Measurements from ENCODE around the gene SLC6A9.
A peak's percentile ranks its signal among the peaks of the same experiment; 100 is the strongest.

SLC6A9 gene

GRCh38 chr1:43947061-43947873 is 84.0 kb downstream of the SLC6A9 start:
- intact Hi-C loops (cut with micrococcal nuclease), result loop anchor here (2.0 to 10.0 kb wide), 2 partner anchors 44 to 88 kb away; partner anchors contain the start of genes CCDC24 and SLC6A9
- Mint-ChIP-seq H3K9me3 (no peaks in the 10 kb centered on the region), H3K4me3 (peak overlapping the region; percentile 91), H3K4me1 (ENCODE audit: low read depth) (peaks cover 76% of the 10 kb centered on the region), H3K27ac (peak overlapping the region; percentile 93), H3K27me3 (no peaks in the 10 kb centered on the region), H3K36me3 (ENCODE audit: low read depth) (peaks cover 53% of the 10 kb centered on the region)
